Gastrocnemius medialis (tissue), 4 donors: ENCODE results near the gene SLC15A3. TPM values are rescaled to one million over a fixed set of nuclear protein-coding genes. Genes with fewer than 3 reads are reported as not detected.

ENCODE experiments used
- ATAC-seq, 2 donors: fragments of 150-250 bp; one replicate each; pipeline ENCODE4 v1.9.1; 2016
- DNase-seq, 2 donors: peaks; one replicate each; pipeline ENCODE4 v3.0.0-alpha.2; 2019
- H3K27ac ChIP-seq, 4 donors: fragments of 200-600 bp; sonication (generic); 1 replicate in 1 of 4; 2 replicates in 3 of 4; pipeline ENCODE4 v1.5.1; 2016 to 2018; ENCODE audit warnings: mild to moderate bottlenecking in 2 of 4, moderate library complexity in 1 of 4
- H3K27me3 ChIP-seq, 3 donors: fragments of 200-600 bp; sonication (generic) in 2 of 3; 1 replicate in 1 of 3; 2 replicates in 2 of 3; pipeline versions ENCODE4 v1.5.1 to v1.6.0; 2016 to 2019; ENCODE audit warnings: mild to moderate bottlenecking in 1 of 3, moderate library complexity in 1 of 3
- H3K36me3 ChIP-seq, 2 donors: fragments of 200-600 bp; sonication (generic) in 1 of 2; one replicate each; pipeline ENCODE4 v1.5.1; 2017 to 2018
- H3K4me1 ChIP-seq, 2 donors: fragments of 200-600 bp; sonication (generic) in 1 of 2; one replicate each; pipeline ENCODE4 v1.5.1; 2016 to 2017; ENCODE audit warnings: mild to moderate bottlenecking in 2 of 2
- H3K4me3 ChIP-seq, 4 donors: fragments of 200-600 bp; sonication (generic) in 3 of 4; 1 replicate in 1 of 4; 2 replicates in 3 of 4; pipeline ENCODE4 v1.5.1; 2016 to 2019; ENCODE audit warnings: mild to moderate bottlenecking in 2 of 4
- H3K9me3 ChIP-seq, 3 donors: fragments of 200-600 bp; sonication (generic) in 2 of 3; 1 replicate in 1 of 3; 2 replicates in 2 of 3; pipeline ENCODE4 v1.5.1; 2016 to 2019
- CTCF ChIP-seq, 5 experiments: fragments of 450-650 bp in 3 of 5; fragments of 200-600 bp in 2 of 5; sonication (generic) in 2 of 5; IDR thresholded peaks in 4 of 5; conservative IDR thresholded peaks in 1 of 5; 1 replicate in 4 of 5; 2 replicates in 1 of 5; pipeline ENCODE4 v1.5.1; 2016 to 2019; ENCODE audit warnings: antibody characterized with exemption in 5 of 5, mild to moderate bottlenecking in 3 of 5, moderate library complexity in 3 of 5
- POLR2A ChIP-seq, 2 donors: fragments of 450-650 bp; IDR thresholded peaks; one replicate each; pipeline ENCODE4 v1.6.1; 2017; ENCODE audit warnings: antibody characterized with exemption in 2 of 2, mild to moderate bottlenecking in 2 of 2, moderate library complexity in 2 of 2
- in situ Hi-C, 4 donors: fragments of 200-750 bp; cut with MboI; loops; one replicate each; pipeline versions ENCODE4 v1.15.0 to v1.8.0; 2017; ENCODE audit warnings: low sequenced_read_pairs in 4 of 4
- intact Hi-C: fragments of 100-400 bp; cut with DNase I; formaldehyde crosslinking; loops from one replicate; pipeline ENCODE4 v1.15.1; 2023; ENCODE audit warnings: low total_unique reads
- total RNA-seq, 4 donors: library from RNA; depleted of rRNA; stranded (reverse); fragments of >200 nt; gene quantifications; one replicate each; pipeline versions ENCODE4 v1.1.0 to v1.2.3, GENCODE V29; 2016

Gene SLC15A3
- total RNA-seq, 4 donors from 2014 or later, result 2.8 to 6.9 (median 6.0) TPM

- no peak overlapping the region for H3K4me3 ChIP-seq
- in situ Hi-C loops (loop anchor here in 1 of 4 donors (25.0 kb wide), 1 partner anchor 98 kb away; no protein-coding TSS in a partner anchor), intact Hi-C loops (no loop called here)
- DNase-seq, result no peak
- H3K9me3 ChIP-seq, result no peaks in the 10 kb centered on the region
- TF ChIP-seq POLR2A (IDR thresholded peaks at IDR 0.05), result no peak
- no peak for TF ChIP-seq CTCF (IDR thresholded peaks at IDR 0.05 in 4 of 5, conservative IDR thresholded peaks at IDR 0.05 in 1 of 5)
- H3K27me3 ChIP-seq, result peaks cover 0 to 6% (median 0%) of the 10 kb centered on the region in 3 donors
- no peaks in the 10 kb centered on the region for H3K36me3 ChIP-seq
- H3K27ac ChIP-seq, result no peak overlapping the region
- no peak for ATAC-seq
- no peaks in the 10 kb centered on the region for H3K4me1 ChIP-seq
These were observed 37.2 kb upstream of the SLC15A3 start for GRCh38 chr11:60989093-60989650.

GRCh38 chr11:60988658-60989057 lies 36.7 kb upstream of the SLC15A3 start:
- intact Hi-C loops (no loop called here), in situ Hi-C loops (loop anchor here in 1 of 4 donors (25.0 kb wide), 1 partner anchor 99 kb away; no protein-coding TSS in a partner anchor)
- Histone ChIP-seq H3K4me1 (no peaks in the 10 kb centered on the region), H3K27ac (no peak overlapping the region), H3K27me3 (peaks cover 0 to 6% (median 0%) of the 10 kb centered on the region in 3 donors), H3K9me3 (no peaks in the 10 kb centered on the region), H3K4me3 (no peak overlapping the region), H3K36me3 (no peaks in the 10 kb centered on the region)
- TF ChIP-seq CTCF (IDR thresholded peaks at IDR 0.05 in 4 of 5, conservative IDR thresholded peaks at IDR 0.05 in 1 of 5), result no peak
- no peak for TF ChIP-seq POLR2A (IDR thresholded peaks at IDR 0.05)
- no peak for DNase-seq
- no peak for ATAC-seq

GRCh38 chr11:60987577-60988277 lies 35.8 kb upstream of the SLC15A3 start:
- no peak for DNase-seq
- no peaks in the 10 kb centered on the region for H3K4me1 ChIP-seq
- in situ Hi-C loops, result loop anchor here in 1 of 4 donors (25.0 kb wide), 1 partner anchor 100 kb away; no protein-coding TSS in a partner anchor
- TF ChIP-seq POLR2A (IDR thresholded peaks at IDR 0.05), result no peak
- no peak for TF ChIP-seq CTCF (IDR thresholded peaks at IDR 0.05 in 4 of 5, conservative IDR thresholded peaks at IDR 0.05 in 1 of 5)
- intact Hi-C loops, result no loop called here
- no peak overlapping the region for H3K27ac ChIP-seq
- no peaks in the 10 kb centered on the region for H3K36me3 ChIP-seq
- no peaks in the 10 kb centered on the region for H3K9me3 ChIP-seq
- ATAC-seq, result no peak
- H3K4me3 ChIP-seq, result no peak overlapping the region
- peaks cover 0 to 6% (median 0%) of the 10 kb centered on the region in 3 donors for H3K27me3 ChIP-seq

- no peaks in the 10 kb centered on the region for H3K9me3 ChIP-seq
- no peak overlapping the region for H3K27ac ChIP-seq
- intact Hi-C loops, result no loop called here
- no peaks in the 10 kb centered on the region for H3K4me1 ChIP-seq
- H3K36me3 ChIP-seq, result no peaks in the 10 kb centered on the region
- no peak for DNase-seq
- H3K27me3 ChIP-seq, result no peaks in the 10 kb centered on the region
- no peak overlapping the region for H3K4me3 ChIP-seq
- TF ChIP-seq POLR2A (IDR thresholded peaks at IDR 0.05) (no peak), CTCF (IDR thresholded peaks at IDR 0.05 in 4 of 5, conservative IDR thresholded peaks at IDR 0.05 in 1 of 5) (no peak)
- no peak for ATAC-seq
- in situ Hi-C loops, result loop anchor here in 1 of 4 donors (25.0 kb wide), 1 partner anchor 101 kb away; no protein-coding TSS in a partner anchor
These were observed 34.3 kb upstream of the SLC15A3 start for GRCh38 chr11:60985991-60986915.
